Neural progenitor cell (in vitro differentiated cells): Measurements from ENCODE around the gene TPP1.

Experiments
- EZH2phosphoT487 ChIP-seq: fragments of 200-600 bp; sonication (generic); IDR thresholded peaks from 2 replicates; pipeline ENCODE4 v1.6.1; 2017; ENCODE audit warnings: antibody characterized with exemption
- TF ChIP-seq, protein P1 (sequence below): fragments of 200-600 bp; sonication (generic); IDR thresholded peaks from 2 replicates; pipeline ENCODE4 v1.5.1; 2017; ENCODE audit warnings: antibody characterized with exemption, mild to moderate bottlenecking

DNA sequence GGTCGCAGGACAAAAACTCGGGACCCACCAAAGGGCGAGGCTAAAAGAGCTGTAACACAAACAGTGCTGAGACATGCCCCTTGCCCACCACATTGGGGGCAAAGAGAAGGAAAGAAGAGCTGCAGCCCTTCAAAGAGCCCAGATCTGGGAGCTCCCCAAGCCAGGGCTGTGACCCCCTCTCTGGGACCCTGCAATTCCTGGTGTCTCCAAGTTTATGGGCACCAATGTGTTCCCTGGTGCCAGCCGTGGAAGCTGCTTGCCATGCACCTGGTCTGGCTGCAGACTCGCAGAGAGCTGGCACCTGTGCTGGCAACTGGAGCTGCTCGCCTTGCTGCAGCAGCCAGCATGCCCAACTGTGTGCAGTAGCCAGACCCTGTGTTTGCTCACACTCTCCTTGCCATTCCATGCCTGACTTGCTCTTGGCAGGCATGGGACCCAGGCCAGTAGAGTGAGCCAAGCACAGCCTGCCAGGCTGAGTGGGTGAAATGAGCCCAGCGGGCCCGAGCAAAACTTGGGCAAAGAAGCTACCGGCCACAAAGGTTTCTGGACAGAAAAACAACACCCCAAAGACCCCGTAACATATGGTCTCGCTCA is 31.8 kb downstream of the TPP1 start:
- TF ChIP-seq, protein P1, sequence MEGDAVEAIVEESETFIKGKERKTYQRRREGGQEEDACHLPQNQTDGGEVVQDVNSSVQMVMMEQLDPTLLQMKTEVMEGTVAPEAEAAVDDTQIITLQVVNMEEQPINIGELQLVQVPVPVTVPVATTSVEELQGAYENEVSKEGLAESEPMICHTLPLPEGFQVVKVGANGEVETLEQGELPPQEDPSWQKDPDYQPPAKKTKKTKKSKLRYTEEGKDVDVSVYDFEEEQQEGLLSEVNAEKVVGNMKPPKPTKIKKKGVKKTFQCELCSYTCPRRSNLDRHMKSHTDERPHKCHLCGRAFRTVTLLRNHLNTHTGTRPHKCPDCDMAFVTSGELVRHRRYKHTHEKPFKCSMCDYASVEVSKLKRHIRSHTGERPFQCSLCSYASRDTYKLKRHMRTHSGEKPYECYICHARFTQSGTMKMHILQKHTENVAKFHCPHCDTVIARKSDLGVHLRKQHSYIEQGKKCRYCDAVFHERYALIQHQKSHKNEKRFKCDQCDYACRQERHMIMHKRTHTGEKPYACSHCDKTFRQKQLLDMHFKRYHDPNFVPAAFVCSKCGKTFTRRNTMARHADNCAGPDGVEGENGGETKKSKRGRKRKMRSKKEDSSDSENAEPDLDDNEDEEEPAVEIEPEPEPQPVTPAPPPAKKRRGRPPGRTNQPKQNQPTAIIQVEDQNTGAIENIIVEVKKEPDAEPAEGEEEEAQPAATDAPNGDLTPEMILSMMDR: no peak
- no peak for TF ChIP-seq EZH2phosphoT487
